GM12878 (cell line): ENCODE measurements around the gene VSTM2L. TPM values are rescaled to one million over a fixed set of nuclear protein-coding genes. Genes with fewer than 3 reads are reported as not detected.

ENCODE experiments used
- ATAC-seq: fragments of 200-7000 bp; cut with Tn5 transposase; 3 replicates; pipeline ENCODE4 v1.9.1; 2020; ENCODE audit warnings: mild to moderate bottlenecking, moderate library complexity
- BruUV-seq: library from RNA; stranded (reverse); fragments of 400-500 nt; replicated peaks from 2 replicates; lab custom pipeline; 2021; lab: Mats Ljungman, UMichigan
- CTCF ChIA-PET: fragments of 300-600 bp; sonication (Branson Sonifier 250); formaldehyde crosslinking; extraction: SDS; loops from one replicate; lab custom pipeline; 2021; ENCODE audit warnings: inconsistent platforms; lab: Yijun Ruan, JAX
- POLR2A ChIA-PET: fragments of 350-600 bp; formaldehyde crosslinking; extraction: SDS; loops from one replicate; lab custom pipeline; 2021; ENCODE audit warnings: inconsistent platforms; lab: Charles Lee
- RAD21 ChIA-PET: fragments of 300-600 bp; sonication (Branson Sonifier 250); formaldehyde crosslinking; loops from one replicate; lab custom pipeline; 2023; ENCODE audit warnings: antibody characterized with exemption; ENCODE audit not compliant: unreplicated experiment; lab: Charles Lee
- SMC1A ChIA-PET: fragments of 300-600 bp; sonication (Branson Sonifier 250); formaldehyde crosslinking; loops from one replicate; lab custom pipeline; 2023; ENCODE audit not compliant: unreplicated experiment, uncharacterized antibody; lab: Charles Lee
- DNase-seq: peaks from one replicate; pipeline ENCODE4 v3.0.0-alpha.2; 2011; ENCODE audit warnings: low read depth, low spot score
- FAIRE-seq: peaks from 3 replicates; lab custom pipeline; 2011; peaks lifted over from hg19 to GRCh38; lab: Jason Lieb, UNC
- H2AFZ ChIP-seq: 2 replicates; pipeline ENCODE4 v1.6.0; 2011; ENCODE audit warnings: low read depth, low read length, control low read depth; ENCODE audit not compliant: control insufficient read depth
- H3K27ac ChIP-seq: 2 replicates; pipeline ENCODE4 v1.5.1; 2011; ENCODE audit warnings: control low read depth; ENCODE audit not compliant: control insufficient read depth, insufficient read depth
- H3K27me3 ChIP-seq, 2 experiments: replicated peaks in 1 of 2; 2 replicates each; pipeline versions ENCODE4 v1.6.0 to v1.6.1; 2011; ENCODE audit warnings: low read length in 1 of 2; ENCODE audit not compliant: control insufficient read depth in 2 of 2, insufficient read depth in 2 of 2
- H3K36me3 ChIP-seq, 2 experiments: 2 replicates each; pipeline ENCODE4 v1.5.1; 2011; ENCODE audit warnings: low read length in 1 of 2; ENCODE audit not compliant: control insufficient read depth in 2 of 2, insufficient read depth in 2 of 2
- H3K4me1 ChIP-seq: 2 replicates; pipeline ENCODE4 v1.6.1; 2011; ENCODE audit warnings: mild to moderate bottlenecking, low read length, moderate library complexity, mixed read lengths; ENCODE audit not compliant: control insufficient read depth, insufficient read depth
- H3K4me2 ChIP-seq: 2 replicates; pipeline ENCODE4 v1.6.0; 2011; ENCODE audit warnings: control low read depth; ENCODE audit not compliant: control insufficient read depth, insufficient read depth
- H3K4me3 ChIP-seq: fragments of 200-600 bp; sonication (generic); 2 replicates; pipeline ENCODE4 v1.5.1; 2016
- H3K79me2 ChIP-seq: 2 replicates; pipeline ENCODE4 v1.6.0; 2011; ENCODE audit warnings: low read length; ENCODE audit not compliant: control insufficient read depth, insufficient read depth
- H3K9ac ChIP-seq: 2 replicates; pipeline ENCODE4 v1.8.0; 2011; ENCODE audit warnings: low read length, control low read depth, mixed read lengths; ENCODE audit not compliant: control insufficient read depth, insufficient read depth
- H3K9me3 ChIP-seq: replicated peaks from 3 replicates; pipeline ENCODE4 v1.5.1; 2011; ENCODE audit warnings: mild to moderate bottlenecking, low read length; ENCODE audit not compliant: control insufficient read depth, insufficient read depth
- H4K20me1 ChIP-seq: 2 replicates; pipeline ENCODE4 v1.6.0; 2011; ENCODE audit not compliant: control insufficient read depth, insufficient read depth
- CHD2 ChIP-seq: IDR thresholded peaks from 2 replicates; pipeline ENCODE4 v1.6.1; 2011; ENCODE audit warnings: low read depth, low read length, improper control_type of control experiment, borderline replicate concordance
- EGR1 ChIP-seq, 2 experiments: IDR thresholded peaks; 1 replicate in 1 of 2; 2 replicates in 1 of 2; pipeline ENCODE4 v1.6.1; 2011 to 2012; ENCODE audit warnings: low read depth in 2 of 2, low read length in 2 of 2, borderline replicate concordance in 1 of 2, mild to moderate bottlenecking in 1 of 2, moderate library complexity in 1 of 2
- NFXL1 ChIP-seq: fragments of 450-650 bp; IDR thresholded peaks from 2 replicates; pipeline ENCODE4 v1.6.1; 2017; ENCODE audit warnings: antibody characterized with exemption, mild to moderate bottlenecking, borderline replicate concordance
- PML ChIP-seq: IDR thresholded peaks from 2 replicates; pipeline ENCODE4 v1.6.1; 2012; ENCODE audit warnings: low read length, inconsistent platforms
- WGBS: methylation state at CpG from one replicate; pipeline ENCODE4 v1.1.6; 2016; ENCODE audit warnings: low lambda C conversion rate; ENCODE audit not compliant: insufficient replicate concordance, insufficient coverage; ENCODE audit errors: missing lambda C conversion rate; 5-methylcytosine and 5-hydroxymethylcytosine counted together
- in situ Hi-C: fragments of 300-500 bp; cut with MboI; formaldehyde crosslinking; loops from 9 replicates; pipeline ENCODE4 v1.14.3; 2018; ENCODE audit warnings: mixed read lengths
- intact Hi-C: fragments of 100-400 bp; cut with micrococcal nuclease; formaldehyde crosslinking; loops from one replicate; pipeline ENCODE4 v1.14.2; 2022; ENCODE audit not compliant: unreplicated experiment
- polyA plus RNA-seq, 11 experiments: library from polyadenylated mRNA; depleted of rRNA in 4 of 11; unstranded in 6 of 11; stranded (reverse) in 5 of 11; fragments of >200 nt; fragmentation: Nextera tagmentation in 4 of 11; fragmentation: Illumina TruSeq in 1 of 11; extraction: Ambion mirVana in 4 of 11; extraction: Trizol in 1 of 11; gene quantifications; 1 replicate in 1 of 11; 2 replicates in 10 of 11; pipeline versions ENCODE4 v1.2.1 to v1.2.3, GENCODE V29; 2011 to 2016; ENCODE audit warnings: inconsistent platforms in 2 of 11, missing spikeins in 2 of 11, low read depth in 1 of 11
- total RNA-seq, 4 experiments: library from RNA; depleted of rRNA in 3 of 4; stranded (reverse); fragments of >200 nt in 3 of 4; fragmentation: Illumina TruSeq in 1 of 4; extraction: Trizol in 1 of 4; gene quantifications; 2 replicates each; pipeline versions ENCODE4 v1.2.1 to v1.2.3, GENCODE V29; 2013 to 2021

Gene VSTM2L
- total and polyA plus RNA-seq, 10 of the 15 experiments (the other 5 are each of a cell fraction or from before 2014, with no cell fraction given): 0.05 to 1.5 (median 0.63) TPM; not detected in 2

- in situ Hi-C loops (no loop called here), intact Hi-C loops (no loop called here)
- Histone ChIP-seq H3K9ac (no peak overlapping the region), H4K20me1 (no peaks in the 10 kb centered on the region), H3K4me3 (no peak overlapping the region), H3K4me2 (no peak overlapping the region), H3K36me3 (no peaks in the 10 kb centered on the region), H3K9me3 (no peaks in the 10 kb centered on the region), H3K79me2 (no peaks in the 10 kb centered on the region), H3K4me1 (no peaks in the 10 kb centered on the region), H3K27me3 (no peaks in the 10 kb centered on the region), H2AFZ (no peak overlapping the region), H3K27ac (no peak overlapping the region)
- FAIRE-seq: no peak
- RAD21 ChIA-PET: no interaction called here
- WGBS: 67% methylated on average over 25 of the region's 25 CpGs
- ATAC-seq: no peak
- no TSS peak for BruUV-seq
- no peak for DNase-seq
- SMC1A ChIA-PET: no interaction called here
- TF ChIP-seq EGR1 (IDR thresholded peaks at IDR 0.05; ENCODE audit: borderline replicate concordance in 1 of 2, low read depth in 2 of 2, low read length in 2 of 2) (no peak), NFXL1 (0 out of 2 replicates have a peak, but pooled peaks have one; percentile 57), CHD2 (no peak)
- POLR2A ChIA-PET: no interaction called here
- CTCF ChIA-PET: no interaction called here
Measured at GRCh38 chr20:37939701-37940560, 37.0 kb downstream of the VSTM2L start.

GRCh38 chr20:37940858-37941257 lies 37.9 kb downstream of the VSTM2L start:
- ATAC-seq (no peak), DNase-seq (no peak)
- Histone ChIP-seq H3K27ac (no peak overlapping the region), H3K79me2 (no peaks in the 10 kb centered on the region), H3K27me3 (no peaks in the 10 kb centered on the region), H4K20me1 (no peaks in the 10 kb centered on the region)
- 43% methylated on average over 6 of the region's 6 CpGs for WGBS
- POLR2A ChIA-PET: no interaction called here
- in situ Hi-C loops (no loop called here), intact Hi-C loops (no loop called here)
- BruUV-seq: no TSS peak
- no peak for TF ChIP-seq NFXL1
- no peak for TF ChIP-seq PML
- TF ChIP-seq, all 136 proteins: peak for 0
- CTCF ChIA-PET: no interaction called here
- SMC1A ChIA-PET: no interaction called here
- no peaks in the 10 kb centered on the region for H3K36me3 ChIP-seq
- RAD21 ChIA-PET: no interaction called here
- no peaks in the 10 kb centered on the region for H3K4me1 ChIP-seq
- no peak overlapping the region for H3K4me3 ChIP-seq
- no peak overlapping the region for H3K4me2 ChIP-seq
- H3K9ac ChIP-seq: no peak overlapping the region
- H3K9me3 ChIP-seq: no peaks in the 10 kb centered on the region
- no peak for FAIRE-seq
- no peak overlapping the region for H2AFZ ChIP-seq
